ENCODE results near the gene GAL. TPM values are rescaled to one million over a fixed set of nuclear protein-coding genes. Genes with fewer than 3 reads are reported as not detected.

Gene GAL
- total and polyA plus RNA-seq, 2 of the 8 experiments (the other 6 are each of a cell fraction or from before 2014, with no cell fraction given), result 81.8 to 233 TPM

GRCh38 chr11:68651985-68652682 lies 32.2 kb upstream of the GAL start:
- Histone ChIP-seq H4K91ac (replicated peaks; ENCODE audit: insufficient read length, low read length) (peak overlapping the region; percentile 93), H2BK20ac (ENCODE audit: low read length) (no peak overlapping the region; the same call in 1 of the 2 replicates), H3K9me3 (ENCODE audit: insufficient read depth in 2 of 2, low read depth in 1 of 2, low read length in 1 of 2) (peaks cover 0 to 7% of the 10 kb centered on the region in 2 experiments; a peak in 1 of 4 replicates), H3K23me2 (ENCODE audit: low read depth, low read length) (no peaks in the 10 kb centered on the region), H2BK12ac (ENCODE audit: low read depth, low read length) (peak overlapping the region; percentile 90; the same call in 1 of the 2 replicates), H3K18ac (ENCODE audit: extremely low read depth, low read length) (peak overlapping the region; percentile 9; the same call in 1 of the 2 replicates), H3K36me3 (ENCODE audit: control insufficient read depth in 2 of 4, insufficient read depth in 4 of 4, low read length in 3 of 4) (no peaks in the 10 kb centered on the region), H3K23ac (ENCODE audit: insufficient read length) (no peak overlapping the region), H4K5ac (ENCODE audit: insufficient read length, low read depth, low read length) (no peak overlapping the region), H3K4me1 (replicated peaks in 1 of 4; ENCODE audit: control insufficient read depth in 3 of 4, insufficient read depth in 4 of 4, low read length in 3 of 4) (peaks cover 0 to 12% (median 1%) of the 10 kb centered on the region in 4 experiments; a peak in 1 of 7 replicates), H2BK15ac (ENCODE audit: low read length) (peak overlapping the region; percentile 6; the same call in 1 of the 2 replicates), H3K14ac (ENCODE audit: insufficient read length) (peak overlapping the region; percentile 89), H3K27me3 (replicated peaks in 1 of 4; ENCODE audit: control insufficient read depth in 3 of 4, extremely low read depth in 1 of 4, insufficient read depth in 3 of 4, low read length in 3 of 4) (no peaks in the 10 kb centered on the region), H3K4me2 (ENCODE audit: insufficient read depth in 1 of 2, low read depth in 2 of 2, low read length in 2 of 2) (no peak overlapping the region), H3K79me1 (ENCODE audit: low read depth, low read length) (no peaks in the 10 kb centered on the region), H2BK120ac (replicated peaks; ENCODE audit: low read depth, low read length) (peak overlapping the region; percentile 24), H3K4me3 (ENCODE audit: extremely low read depth in 1 of 4, insufficient read depth in 2 of 4, low read depth in 3 of 4, low read length in 4 of 4) (no peak overlapping the region), H3K27ac (ENCODE audit: low read depth, low read length) (no peak overlapping the region), H4K20me1 (replicated peaks in 1 of 2; ENCODE audit: control insufficient read depth in 1 of 2, insufficient read depth in 2 of 2, low read length in 2 of 2) (no peaks in the 10 kb centered on the region), H3K56ac (replicated peaks; ENCODE audit: insufficient read length, low read depth, low read length) (no peak overlapping the region), H2BK5ac (ENCODE audit: low read depth, low read length) (peak overlapping the region; percentile 47; the same call in 1 of the 2 replicates), H3K9ac (replicated peaks in 1 of 4; ENCODE audit: extremely low read depth in 1 of 4, low read depth in 3 of 4, low read length in 3 of 4) (no peak overlapping the region), H2AK5ac (ENCODE audit: low read depth, low read length) (peak overlapping the region; percentile 40; the same call in 1 of the 2 replicates), H2AFZ (ENCODE audit: low read length) (peak overlapping the region; percentile 36; the same call in 1 of the 2 replicates), H3K4ac (replicated peaks; ENCODE audit: insufficient read length, low read depth, low read length) (no peak overlapping the region), H3K79me2 (ENCODE audit: control insufficient read depth in 1 of 2, insufficient read depth in 2 of 2, low read length in 2 of 2) (no peaks in the 10 kb centered on the region), H4K8ac (ENCODE audit: extremely low read depth, insufficient read depth, low read length) (no peak overlapping the region)
- FAIRE-seq, result no peak
- peak in 2 of 3 experiments; percentile 17 to 20; a peak in 2 of 4 replicates for TF ChIP-seq CTCF (IDR thresholded peaks at IDR 0.05; ENCODE audit: control extremely low read depth in 1 of 3, insufficient read depth in 1 of 3, low read depth in 1 of 3, low read length in 3 of 3)
- no peak for TF ChIP-seq CEBPB (IDR thresholded peaks at IDR 0.05; ENCODE audit: low read depth, low read length)
- ChIA-PET POLR2A (ENCODE audit: partially characterized antibody) (interaction anchor here (1.0 kb wide), 1 partner anchor 33 kb away, joined by 3 read pairs; no protein-coding TSS in a partner anchor), CTCF (ENCODE audit: partially characterized antibody) (interaction anchor here (0.5 to 1.6 kb wide), 4 partner anchors 10 to 404 kb away, joined by 3 to 4 read pairs (median 3); no protein-coding TSS in a partner anchor)
- no peak for DNase-seq (ENCODE audit: low read depth in 1 of 2, low spot score in 2 of 2)
- 79% methylated on average over 16 of the region's 16 CpGs; no CpG with 5 or more reads in 1 of the 2 experiments for WGBS, 2 experiments (ENCODE audit: extremely low coverage in 1 of 2, insufficient coverage in 1 of 2, insufficient read length in 1 of 2, insufficient replicate concordance in 2 of 2, low coverage in 1 of 2, low lambda C conversion rate in 2 of 2, missing lambda C conversion rate in 1 of 2)
